Hindlimb muscle (tissue), 1 donor: ENCODE measurements around the gene CILP. TPM values are rescaled to one million over a fixed set of nuclear protein-coding genes. Genes with fewer than 3 reads are reported as not detected.

ENCODE experiments used
- DNase-seq: peaks from one replicate; pipeline ENCODE4 v3.0.0-alpha.2; 2013
- polyA plus RNA-seq: library from polyadenylated mRNA; unstranded; fragments of 120-200 nt; gene quantifications from one replicate; pipeline ENCODE4 v1.2.1, GENCODE V29; 2013; ENCODE audit not compliant: insufficient read length

The CILP gene
- polyA plus RNA-seq, 1 donor = 20.6 TPM

DNA sequence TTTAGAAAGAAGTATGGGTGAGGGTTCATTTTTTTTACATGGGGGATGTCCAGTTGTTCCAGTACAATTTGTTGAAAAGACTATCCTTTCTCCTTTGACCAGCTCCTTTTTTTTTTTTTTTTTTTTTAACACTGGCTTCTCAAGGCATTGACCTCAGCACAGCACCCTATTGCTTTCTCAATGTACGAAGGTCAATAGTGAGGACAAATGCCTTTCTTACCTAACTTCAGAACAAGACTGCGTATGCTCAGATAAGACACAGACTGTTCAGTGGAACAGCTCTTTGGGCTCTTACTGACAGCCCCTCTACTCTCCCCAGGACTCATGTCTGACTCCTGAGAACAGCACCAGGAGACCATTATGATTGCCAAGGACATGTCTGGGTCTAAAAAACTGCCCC is 10.4 kb upstream of the CILP start:
- DNase-seq = no peak

DNA sequence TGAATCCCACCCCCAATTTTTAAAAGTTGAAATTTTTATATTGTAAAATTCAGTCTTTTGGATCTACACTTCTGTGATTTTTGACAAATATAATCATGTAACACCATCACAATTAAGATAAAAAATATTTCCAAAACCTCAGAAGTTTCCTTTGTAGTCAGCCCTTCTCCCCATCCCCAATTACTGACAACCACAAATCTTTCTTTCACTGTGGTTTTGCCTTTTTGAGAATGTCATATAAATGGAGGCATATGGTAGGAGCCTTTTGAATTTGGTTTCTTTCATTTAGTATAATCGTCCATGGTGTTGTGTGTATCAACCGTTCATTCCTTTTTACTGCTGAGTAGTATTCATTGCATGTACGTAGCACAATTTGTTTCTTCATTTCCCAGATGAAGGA is 7.9 kb upstream of the CILP start:
- DNase-seq = no peak

DNA sequence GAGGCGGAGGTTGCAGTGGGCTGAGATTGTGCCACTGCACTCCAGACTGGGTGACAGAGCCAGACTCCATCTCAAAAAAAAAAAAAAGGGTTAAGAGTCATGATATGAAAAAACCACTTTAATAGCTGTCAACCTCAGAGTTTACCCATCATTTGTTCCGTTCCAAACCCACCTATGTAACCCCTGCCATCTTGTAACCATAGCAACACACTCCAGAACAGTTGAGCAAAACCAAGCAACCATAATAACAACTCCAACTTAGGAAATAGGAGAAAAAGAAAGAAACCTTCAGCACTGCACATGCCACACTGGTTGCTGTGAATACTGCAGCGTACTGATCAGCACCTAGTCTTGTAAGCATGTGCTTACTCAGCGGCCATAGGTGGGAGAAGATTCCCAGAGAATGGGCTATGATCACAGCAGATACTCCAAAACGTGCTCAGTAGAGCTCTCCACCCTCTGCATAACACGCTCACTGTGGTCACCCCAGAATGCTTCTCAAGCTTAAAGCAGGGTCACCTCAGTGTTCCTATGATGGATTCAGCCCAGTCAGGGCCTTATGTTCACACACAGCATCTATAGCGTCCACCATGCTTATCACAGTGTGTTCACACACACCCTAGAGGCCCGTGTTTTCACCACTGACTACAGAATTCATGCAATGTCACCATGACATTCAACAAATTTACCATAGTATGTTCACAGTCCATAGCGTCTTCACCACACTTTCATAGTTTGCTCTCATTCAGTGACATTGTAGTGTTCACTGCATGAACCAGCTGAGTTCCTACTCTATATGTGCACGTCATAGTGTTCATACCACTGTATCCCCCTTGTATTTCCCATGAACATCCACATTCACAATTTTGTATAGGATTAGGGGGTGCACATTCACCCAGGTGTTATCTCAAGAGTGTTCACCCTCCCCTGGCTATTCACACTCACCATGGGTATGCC is 6.5 kb upstream of the CILP start:
- DNase-seq = no peak

DNA sequence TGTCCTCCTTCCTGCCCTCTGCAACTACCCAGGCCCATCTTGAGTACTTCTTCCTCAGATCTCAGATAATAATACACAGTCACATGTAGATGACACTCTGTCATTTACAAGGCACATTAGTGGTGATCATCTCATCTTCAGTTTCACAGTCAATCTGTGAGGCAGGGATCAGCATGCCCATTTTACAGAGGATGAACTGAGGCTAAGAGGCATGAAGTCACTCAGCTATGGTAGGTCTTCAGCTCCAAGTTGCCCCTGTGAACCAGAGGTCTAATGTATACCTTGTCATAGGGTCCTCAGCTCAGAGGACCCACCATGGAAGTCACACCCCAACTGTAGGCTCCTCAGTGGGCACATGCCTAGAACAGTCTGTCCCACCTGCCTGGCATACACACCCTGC is 4.2 kb upstream of the CILP start:
- no peak for DNase-seq

DNA sequence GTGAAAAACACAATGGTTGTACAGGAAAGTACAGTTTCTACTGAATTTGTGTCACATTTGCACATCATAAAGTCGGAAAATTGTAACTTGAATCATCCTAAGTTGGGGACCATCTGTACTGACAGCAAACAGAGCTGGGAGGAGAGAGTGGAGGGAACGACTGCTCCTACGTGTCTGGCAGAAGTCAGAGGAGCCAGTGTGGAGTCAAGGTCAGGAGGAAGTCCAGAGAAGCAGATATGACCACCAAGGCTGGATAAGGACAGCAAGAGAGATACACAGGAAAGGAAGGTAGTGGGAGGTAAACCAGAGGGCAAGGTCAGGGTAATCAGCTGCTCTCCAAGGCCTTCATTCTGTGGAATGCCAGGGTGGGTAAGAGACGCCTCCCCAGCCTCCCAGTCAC is 2.7 kb upstream of the CILP start:
- no peak for DNase-seq

DNA sequence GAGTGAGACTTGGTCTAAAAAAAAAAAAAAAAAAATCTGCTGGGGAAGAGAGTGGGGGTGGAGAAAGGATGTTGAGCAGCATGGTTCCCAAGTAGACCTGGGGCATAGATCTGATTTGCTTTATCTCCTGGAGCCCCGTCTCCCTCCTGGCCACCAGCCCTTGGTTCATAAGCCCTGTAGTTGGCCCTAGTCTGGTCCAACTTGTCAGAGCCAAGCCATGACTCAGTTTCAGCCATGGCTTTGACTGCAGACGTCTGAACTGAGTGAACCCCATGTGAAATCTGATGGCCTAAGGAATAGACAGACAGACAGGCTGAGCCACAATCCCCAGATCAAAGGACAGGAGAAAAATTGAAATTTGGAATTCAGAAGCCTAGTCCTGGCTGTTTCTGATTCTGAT is 2.0 kb upstream of the CILP start:
- no peak for DNase-seq

DNA sequence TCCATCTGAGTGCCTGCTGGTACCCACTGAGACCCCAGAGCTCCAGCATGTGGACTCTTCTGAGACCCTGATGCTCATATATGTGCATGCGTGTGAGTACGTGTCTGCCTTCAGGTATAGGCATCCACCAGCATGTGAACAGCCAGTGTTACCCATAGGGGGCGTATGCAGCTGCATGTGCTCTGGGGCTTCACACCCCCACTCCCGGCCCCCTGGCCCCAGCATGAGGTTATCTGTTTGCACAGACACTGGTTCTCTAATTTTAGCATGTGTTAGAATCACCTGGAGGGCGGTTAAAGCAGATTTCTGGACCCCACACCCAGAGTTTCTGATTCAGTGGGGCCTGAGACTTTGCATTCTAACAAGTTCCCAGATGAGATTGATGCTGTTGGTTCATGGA is 824 bp upstream of the CILP start:
- DNase-seq = no peak

DNA sequence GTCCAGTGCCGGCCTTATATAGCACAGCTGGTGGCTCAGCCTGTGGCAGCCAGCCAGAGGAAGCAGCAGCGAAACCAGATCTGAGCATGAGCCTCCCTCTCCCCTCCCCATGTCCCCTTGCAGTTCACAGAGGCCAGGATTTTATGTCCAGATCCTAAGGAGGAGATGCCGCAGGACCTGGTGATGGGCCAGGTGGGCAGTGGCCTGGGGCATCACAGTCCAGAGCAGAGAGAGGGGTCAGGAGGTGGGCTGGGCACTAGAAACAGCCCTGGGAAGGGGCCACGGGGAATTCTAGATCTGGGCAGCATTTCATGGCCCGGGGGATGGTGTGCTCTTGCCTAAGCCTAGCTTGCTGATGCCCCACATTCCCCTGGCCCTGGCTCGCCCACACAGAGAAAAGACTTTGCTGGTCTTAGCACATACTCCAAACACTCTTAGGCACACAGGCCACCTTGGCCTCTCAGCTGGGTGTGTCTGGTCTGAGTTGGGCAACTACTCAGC is 259 bp upstream of the CILP start:
- DNase-seq = peak; percentile 83

DNA sequence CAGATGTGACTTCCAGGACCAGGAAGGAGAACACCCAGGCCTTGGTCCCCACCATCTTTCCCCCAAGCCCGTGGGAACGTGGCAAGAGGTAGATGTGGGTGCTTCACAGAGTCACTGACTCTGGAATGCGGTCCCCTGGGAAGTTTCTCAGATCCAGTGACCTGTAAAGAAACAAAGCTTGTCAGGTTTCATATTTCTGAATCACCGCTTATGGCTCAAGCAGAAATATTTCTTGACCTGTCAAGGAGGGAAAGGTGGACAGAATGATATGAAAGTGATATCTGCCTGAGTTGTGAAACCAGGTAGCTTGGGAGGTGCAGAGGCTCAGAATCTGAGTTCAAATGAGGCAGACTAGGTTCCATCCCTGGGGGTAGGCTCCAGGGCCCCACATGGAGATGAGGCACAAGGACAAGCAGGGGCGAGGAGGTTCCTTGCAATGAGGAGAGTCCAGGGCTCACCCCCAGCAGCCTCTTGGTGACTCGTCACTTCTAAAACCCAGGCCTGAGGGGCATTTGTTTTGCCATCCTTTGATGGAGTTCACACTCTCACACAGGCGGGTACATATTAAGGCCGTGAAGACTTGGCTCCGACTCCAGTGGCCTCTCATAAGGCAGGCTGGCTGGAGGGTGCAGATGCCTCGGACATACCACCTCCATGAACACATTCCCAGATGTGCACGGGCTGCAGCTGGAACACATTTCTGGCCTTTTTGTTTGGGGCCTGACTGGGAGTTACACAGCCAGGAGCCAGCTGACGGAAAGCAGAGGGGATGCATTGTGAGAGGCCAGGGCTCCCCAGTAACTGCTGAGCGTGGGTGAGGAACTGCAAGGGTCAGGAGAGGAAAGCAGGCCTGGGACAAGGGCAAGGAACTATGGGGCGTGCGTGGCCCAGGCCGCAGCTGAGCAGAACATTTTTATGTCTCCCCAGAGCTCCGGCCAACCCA is 1.3 kb downstream of the CILP start:
- peak; percentile 63 for DNase-seq

DNA sequence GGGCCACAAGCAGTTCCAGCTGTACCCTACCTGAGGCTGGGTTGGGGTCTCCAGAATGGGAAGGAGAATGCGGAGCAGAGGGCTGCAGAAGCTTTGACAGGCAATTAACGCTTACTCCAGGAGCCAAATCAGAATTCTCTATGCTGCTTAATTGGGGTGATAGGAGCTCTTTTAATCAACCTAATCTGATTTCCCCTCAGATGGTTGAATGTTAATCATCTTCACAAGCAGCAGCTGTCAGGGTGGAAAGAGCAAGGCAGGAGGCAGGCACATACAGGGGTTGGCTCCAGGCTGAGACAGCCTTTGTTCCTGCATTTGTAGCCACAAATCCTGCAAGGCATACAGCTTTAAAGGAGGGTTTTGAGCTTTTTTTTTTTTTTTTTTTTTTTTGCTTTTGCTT is 2.6 kb downstream of the CILP start:
- DNase-seq = no peak

DNA sequence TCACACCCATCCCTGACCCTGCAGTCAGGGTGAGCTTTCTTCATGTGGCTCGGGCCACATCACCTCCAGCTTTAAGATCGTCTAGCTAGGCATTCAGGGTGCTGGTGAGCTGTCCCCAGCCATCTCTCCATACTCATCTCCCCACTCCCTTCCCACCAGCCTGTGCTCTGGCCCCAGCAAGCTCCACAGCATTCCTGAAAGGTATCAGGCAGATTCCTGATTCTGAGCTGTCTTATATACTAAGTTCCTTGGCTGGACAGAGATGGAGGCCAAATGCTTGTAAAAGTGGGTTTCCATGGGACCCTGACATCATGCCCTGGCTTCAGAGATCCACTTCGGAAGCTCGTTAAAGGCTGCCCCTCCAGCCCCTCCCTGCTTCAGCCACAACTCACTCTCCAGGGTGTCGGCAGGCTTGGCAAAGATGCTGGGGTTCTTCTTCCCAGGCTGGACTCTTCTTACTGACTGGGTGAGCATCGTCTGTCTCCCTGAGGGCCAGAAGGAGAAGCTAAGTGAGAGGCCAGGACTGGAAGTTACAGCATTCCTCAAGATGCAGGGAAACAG is 3.9 kb downstream of the CILP start:
- DNase-seq = no peak

DNA sequence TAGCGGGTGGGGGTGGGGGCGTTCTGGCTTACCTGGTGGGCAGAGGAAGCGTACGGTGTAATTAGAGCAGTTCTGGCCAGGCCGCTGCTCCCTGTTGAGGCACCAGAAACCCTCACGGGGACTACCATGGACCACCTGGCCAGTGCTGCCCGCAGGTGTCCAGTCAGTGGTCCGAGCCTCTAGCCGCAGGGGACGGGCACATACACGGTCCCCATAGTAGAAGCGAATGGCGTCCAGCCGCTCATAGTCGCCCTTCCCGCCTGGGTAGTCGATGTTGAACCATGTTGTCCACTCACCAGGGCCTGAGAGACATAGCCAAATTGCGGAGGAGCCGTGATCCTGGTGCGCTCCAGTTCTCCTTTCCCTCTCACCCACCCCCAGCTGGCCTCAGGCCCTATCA is 4.5 kb downstream of the CILP start:
- no peak for DNase-seq

DNA sequence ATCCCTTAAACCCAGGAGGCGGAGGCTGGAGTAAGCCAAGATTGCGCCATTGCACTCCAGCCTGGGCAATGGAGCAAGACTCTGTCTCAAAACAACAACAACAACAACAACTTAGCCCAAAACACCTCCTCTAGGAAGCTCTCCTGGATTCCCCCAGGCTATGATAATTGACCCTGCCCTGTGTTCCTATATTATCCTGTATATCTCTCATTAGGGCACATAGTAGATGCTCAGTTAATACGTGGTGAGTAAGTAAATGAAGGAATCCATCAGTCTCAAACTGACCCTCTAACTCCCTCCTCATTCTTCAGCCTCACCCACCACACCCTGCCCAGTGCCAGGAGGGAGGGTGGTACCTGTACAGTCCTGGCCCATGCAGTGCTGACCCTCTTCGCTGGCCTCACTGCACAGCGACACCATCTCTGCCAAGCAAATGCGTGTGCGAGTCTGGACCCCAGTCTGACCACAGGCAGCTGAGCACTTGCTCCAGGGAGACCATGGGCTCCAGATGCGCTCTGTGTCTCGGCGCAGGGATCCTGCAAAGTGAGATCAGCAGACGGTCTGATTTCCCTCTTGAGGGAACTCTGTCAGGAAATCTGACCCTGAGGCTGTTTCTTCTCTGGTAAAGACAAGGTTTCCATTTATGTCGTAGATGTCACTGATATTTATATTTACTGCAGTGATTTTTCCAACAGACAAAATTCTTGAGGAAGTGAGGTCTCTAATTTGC is 6.2 kb downstream of the CILP start:
- DNase-seq = no peak

DNA sequence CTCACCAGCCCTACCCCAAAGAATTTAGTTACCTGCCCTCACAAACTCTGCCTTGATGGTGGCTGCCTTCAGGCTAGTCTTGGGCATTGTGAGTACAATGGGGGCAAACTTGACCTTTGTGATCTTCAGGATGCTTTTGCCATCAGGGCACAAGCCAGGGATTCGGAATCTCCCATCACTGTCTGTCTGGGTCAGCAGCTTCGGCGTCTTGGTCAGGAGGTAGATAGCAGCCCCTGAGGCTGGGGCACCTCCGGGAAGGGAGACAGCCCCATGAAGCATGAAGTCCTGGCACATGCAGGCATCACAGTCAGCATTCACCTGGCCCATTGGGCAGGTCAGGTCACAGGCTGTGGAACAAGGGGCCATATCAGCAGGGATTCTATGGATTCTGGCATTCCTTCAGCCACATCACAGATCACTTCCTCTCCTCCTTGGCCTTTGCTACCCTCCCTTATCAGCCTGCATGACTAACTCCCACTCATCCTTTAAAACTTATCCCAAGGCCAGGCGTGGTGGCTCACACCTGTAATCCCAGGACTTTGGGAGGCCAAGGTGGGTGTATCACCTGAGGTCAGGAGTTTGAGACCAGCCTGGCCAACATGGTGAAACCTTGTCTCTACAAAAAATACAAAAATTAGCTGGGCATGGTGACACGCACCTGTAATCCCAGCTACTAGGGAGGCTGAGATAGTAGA is 6.9 kb downstream of the CILP start:
- no peak for DNase-seq

DNA sequence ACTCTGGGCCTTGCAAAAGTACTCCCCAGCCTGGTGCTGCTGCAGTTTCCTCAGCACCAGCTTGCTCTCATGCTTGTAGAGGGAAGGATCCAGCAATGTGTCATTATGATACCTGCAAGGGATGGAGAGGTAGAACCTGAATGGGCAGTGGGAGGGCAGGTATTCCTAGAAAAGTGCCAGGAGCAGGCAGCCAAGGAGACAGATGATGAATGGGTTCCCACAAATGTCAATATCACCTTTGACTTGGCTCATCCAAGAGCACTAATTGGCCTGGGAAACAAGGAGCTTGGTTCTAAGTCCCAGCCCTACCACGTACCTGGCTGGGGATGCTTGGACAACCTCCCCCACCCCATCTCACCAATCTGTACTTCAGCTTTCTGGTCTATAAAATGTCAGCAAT is 9.4 kb downstream of the CILP start:
- DNase-seq = no peak

DNA sequence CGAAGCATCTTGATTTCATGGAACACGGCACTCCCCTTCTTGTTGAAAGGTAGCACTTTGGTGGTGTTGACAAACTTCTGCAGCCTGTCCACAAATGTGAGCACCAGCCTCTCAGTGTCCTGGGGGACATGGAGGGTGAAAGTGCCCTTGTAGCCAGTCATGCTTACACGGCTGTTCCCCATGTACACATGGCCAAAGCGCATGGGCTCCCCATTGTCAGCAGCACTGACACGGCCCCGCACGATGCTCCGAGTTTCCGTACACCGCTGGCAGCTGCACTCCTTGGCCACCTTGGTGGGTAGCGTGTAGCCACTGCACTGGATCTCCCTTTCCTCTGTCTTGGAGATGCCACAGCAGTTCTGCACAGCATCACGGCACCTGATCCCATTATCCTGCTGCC is 12.7 kb downstream of the CILP start:
- DNase-seq = no peak

DNA sequence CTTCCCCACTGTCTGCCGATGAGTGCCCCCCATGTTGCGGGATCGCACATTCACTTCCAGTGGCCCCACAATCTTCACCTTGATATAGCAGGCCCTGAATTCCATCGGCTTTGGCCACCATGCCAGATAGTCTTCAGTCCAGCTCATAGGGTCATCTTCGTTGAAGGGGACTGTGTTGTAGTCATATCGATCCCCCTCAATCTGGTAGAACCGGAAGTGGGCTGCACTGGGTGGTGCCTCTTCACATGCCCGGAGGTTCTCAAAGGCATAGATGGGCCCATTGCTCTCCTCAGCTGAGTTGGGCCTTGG is 14.0 kb downstream of the CILP start:
- no peak for DNase-seq

DNA sequence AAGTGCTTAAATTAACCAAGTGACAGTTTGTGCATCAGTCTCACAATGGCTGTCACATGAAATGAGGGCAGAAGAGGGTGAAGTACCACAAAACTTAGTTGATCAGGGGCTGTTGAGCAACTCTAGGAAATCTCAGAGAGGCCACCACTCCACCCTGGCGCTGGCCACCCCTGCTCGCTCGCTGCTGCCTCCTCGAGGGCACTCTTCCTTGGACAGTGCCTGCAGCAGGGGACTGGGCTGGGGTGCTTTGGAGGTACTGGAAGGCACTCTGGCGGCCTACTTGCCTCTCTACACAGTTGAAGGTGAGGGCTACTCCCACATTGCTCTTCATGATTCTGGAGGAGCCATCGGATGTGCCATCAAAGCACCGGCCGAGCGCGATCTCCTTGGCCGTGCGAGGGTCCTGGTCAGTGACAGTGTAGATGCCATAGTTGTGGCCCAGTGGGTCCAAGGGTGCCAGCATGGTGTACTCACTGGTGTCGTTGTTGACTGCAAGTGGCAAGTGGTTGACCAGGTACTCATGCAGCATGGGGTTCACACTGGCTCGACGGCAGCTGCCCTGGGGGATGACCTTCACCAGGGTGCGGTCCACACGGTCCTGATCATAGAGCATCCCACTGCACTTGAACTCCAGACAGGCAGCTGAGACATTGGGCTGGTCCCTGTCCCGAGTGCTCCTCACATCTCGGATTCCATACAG is 14.5 kb downstream of the CILP start:
- no peak for DNase-seq

DNA sequence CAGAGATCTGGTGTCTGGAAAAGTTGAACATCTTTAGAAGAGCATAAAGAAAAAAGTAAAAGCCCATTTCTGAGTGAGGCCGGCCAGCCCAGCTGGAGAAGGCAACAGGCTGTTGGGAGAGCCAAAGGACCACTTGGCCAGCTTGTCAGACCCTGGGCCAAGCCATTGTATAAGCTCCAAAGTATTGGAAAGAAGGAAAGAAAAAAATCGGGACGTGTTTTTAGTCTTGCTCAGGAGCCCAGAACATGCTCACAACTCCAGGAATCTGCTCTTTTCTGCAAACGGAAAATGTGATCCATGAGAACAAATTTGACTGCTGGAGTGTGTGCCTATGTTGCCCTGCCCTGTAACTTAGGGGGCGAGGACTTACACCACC is 15.7 kb downstream of the CILP start:
- peak; percentile 90 for DNase-seq

DNA sequence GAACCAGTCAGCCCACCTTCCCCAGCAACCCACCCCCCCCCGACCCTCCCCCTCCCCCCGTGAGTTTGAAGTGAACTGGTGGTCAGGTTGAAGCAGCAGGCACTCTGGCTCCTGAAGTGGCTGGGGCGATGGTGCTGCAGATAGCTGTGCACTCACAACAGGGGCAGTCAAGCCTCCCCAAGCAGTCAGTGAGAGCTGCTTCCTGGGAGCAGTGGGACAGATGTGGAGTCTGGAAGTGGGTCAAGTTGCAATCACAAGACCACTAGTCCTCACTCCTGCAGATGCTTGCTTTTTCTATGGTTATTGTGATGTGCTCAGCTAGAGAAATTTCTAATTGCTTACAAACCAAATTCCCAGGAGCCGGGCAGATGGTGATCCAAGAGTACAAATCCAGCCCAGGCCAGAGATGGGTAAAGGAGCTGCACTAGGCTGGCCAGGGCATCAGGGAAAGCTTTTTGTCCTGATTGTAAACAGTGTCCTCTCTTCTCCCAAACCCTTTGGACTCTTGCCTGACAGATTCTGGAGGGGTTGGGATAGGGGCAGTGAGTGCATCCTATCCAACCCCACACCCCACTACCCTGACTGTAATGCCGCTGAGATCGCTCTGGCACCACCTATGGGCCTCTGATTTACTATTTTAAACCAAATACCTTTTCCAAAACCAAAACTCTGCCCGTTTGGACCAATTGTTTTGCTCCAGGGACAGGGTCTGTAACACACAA is 16.3 kb downstream of the CILP start:
- DNase-seq = peak; percentile 79

DNA sequence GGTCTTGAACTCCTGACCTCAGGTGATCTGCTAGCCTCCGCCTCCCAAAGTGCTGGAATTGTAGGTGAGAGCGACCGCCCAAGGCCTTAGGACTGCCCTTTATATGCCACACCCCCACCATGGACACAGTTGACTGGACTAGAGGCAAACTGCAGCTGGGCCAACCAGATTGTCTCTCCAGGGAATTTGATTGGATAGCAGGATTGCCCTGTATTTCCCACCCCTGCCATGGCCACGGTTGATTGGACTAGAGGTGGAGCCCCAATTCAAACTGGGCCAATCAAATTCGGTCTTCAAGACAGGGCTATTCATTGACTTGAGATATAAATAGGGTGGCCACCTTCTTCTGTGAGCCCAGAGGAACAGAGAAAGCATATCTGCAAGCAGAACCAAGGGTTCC is 19.3 kb downstream of the CILP start:
- DNase-seq = no peak
